ENCODE results near the gene PLEKHO1.
"Not testable (repeated sequence)": the region's sequence is repeated elsewhere in the genome, so short reads cannot be mapped to it uniquely, and the experiment has no call there.

PLEKHO1 gene, protein sequence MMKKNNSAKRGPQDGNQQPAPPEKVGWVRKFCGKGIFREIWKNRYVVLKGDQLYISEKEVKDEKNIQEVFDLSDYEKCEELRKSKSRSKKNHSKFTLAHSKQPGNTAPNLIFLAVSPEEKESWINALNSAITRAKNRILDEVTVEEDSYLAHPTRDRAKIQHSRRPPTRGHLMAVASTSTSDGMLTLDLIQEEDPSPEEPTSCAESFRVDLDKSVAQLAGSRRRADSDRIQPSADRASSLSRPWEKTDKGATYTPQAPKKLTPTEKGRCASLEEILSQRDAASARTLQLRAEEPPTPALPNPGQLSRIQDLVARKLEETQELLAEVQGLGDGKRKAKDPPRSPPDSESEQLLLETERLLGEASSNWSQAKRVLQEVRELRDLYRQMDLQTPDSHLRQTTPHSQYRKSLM

DNA sequence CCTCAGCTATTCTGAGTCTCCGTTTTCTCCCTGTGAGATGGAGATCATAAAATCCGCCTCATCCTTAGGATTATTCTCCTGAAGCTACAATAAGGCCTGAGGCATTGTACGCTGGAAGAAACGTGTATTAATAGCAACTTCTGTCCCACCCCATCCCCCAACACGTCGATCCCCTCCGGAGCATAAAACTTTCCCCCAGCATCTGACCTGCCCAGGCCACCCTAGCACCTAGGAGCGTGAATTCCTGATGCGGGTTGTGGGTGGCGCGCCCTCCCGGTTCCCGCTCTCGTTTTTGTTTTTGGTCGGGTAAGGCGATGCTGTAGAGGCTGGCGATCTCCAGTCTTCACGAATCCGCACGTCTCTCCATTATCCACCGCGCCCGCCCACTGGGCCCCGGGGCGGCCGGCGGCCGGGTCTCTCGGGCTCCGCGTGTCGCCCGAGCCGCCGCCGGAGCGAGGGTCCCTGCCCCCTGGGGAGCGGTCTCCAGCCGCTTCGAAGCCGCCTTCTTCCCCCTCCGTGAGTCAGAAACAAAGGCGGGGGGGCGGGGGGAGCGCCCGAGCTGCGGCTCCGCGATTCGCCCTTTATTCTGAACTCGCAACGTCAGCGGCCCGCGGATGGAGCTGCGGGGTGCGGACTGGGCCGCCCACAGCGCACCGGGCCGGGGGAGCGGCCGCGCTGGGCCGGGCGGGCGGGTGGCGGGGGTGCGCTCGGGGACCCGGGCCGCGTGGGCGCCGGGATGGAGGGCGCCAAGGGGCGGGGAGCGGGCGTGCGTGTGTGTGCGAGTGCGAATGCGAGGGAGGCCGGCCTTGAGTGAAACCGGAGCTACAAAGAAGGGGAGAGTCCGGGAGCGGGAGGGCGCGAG is at the start of gene PLEKHO1:
Gene PLEKHO1 (plus strand): TSS at position 646 of the 862 bp plus-strand sequence. CDS start 342 bp downstream, outside the sequence.
- peak; percentile 47 to 72 (median 56) for DNase-seq (ENCODE audit: low read depth in 3 of 3)

DNA sequence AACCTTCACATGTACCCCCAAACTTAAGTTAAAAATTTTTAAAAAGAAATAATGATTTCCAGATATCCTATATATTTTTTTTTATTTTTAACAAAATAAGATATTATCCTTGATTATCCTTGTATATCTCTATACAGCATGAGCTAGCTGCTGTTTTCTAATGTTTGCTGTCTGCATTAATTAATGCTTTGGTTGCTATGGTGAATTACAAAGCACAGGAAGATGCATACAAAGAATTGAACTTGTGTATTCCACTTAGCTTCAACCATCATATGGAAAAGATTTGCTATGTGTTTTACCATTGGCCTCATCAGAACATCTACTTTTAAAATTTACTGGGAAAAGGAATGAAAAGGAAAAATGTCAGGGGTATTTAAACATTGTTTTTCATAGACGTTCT is 46.7 kb upstream of the PLEKHO1 start:
- no peak for DNase-seq (ENCODE audit: low read depth in 3 of 3)

DNA sequence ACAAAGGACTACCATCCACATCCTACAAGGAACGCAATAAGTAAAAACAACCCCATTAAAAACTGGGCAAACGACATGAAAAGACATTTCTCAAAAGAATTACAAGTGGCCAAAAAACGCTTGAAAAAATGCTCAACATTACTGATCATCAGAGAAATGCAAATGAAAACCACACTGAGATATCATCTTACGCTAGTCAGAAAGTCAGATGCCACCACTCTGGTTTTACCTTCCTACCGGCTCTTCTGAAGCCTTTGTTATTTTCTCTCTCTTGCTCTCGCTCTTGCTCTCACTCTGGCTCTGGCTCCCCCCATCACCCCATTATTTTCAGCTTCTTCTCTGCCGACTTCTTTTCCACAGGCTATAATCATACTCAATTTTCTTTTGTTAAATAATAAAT is 43.4 kb upstream of the PLEKHO1 start:
- DNase-seq (ENCODE audit: low read depth in 3 of 3) = no peak

DNA sequence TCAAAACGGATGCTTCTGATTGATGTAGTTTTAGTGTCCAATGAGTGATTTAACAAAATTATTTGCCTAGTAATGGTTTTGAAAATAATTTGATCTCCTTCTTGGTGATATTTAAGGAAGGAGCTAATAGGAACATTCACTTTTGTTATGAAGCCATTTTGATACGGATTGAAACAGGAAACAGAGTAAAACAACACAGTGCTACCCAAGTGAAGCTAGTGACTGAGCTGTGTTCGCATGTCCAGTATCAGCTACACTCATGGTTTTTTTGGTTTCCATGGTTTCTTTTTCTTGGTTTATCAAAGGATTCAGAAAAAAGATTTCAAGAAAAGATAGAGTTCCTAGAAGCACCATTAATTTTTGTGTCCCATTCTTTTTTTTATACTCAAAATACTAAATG is 40.1 kb upstream of the PLEKHO1 start:
- DNase-seq (ENCODE audit: low read depth in 3 of 3) = no peak

GRCh38 chr1:150110116-150110515 is 39.6 kb upstream of the PLEKHO1 start:
- DNase-seq (ENCODE audit: low read depth in 3 of 3) = no peak

- no peak for DNase-seq (ENCODE audit: low read depth in 3 of 3)
These were observed 38.0 kb upstream of the PLEKHO1 start for GRCh38 chr1:150111670-150112069.

GRCh38 chr1:150115121-150115520 is 34.6 kb upstream of the PLEKHO1 start:
- no peak for DNase-seq (ENCODE audit: low read depth in 3 of 3)

DNA sequence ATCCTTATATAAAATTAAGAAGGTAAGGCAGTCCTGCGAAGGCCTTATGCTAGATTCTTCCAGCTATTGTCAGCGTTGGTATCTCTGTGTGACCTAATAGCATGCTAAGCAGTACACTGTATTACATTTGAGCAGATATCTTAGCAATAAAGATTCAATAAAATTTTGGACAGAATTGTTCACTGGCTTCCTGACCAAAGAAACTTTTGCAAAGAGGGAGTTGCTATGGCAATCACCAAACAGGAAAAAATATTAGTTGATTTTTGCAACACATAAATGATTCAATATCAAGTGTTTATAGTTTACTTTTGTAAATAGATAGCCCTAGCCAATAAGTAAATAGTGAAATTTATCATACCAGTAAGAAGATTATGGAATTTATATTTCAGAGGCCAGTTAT is 31.0 kb upstream of the PLEKHO1 start:
- DNase-seq (ENCODE audit: low read depth in 3 of 3) = no peak

- DNase-seq (ENCODE audit: low read depth in 3 of 3) = no peak
These were observed 28.4 kb upstream of the PLEKHO1 start for GRCh38 chr1:150121236-150121862.

DNA sequence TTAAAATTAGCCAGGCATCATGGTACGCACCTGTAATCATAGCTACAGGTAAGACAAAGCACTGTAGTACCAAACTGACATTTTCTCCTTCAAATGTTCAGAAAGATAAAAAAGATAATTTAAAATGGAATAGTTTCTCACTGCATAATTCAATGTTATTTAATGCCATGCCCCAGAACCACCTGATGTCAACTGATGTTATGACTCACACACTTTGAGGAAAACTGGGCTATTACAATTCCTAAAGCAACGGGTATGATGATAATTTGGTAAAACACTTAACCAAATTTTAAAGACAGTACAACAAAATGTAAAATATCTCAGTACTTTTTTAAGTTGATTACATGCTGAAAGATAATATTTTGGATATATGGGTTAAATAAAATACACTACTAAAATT is 22.9 kb upstream of the PLEKHO1 start:
- no peak for DNase-seq (ENCODE audit: low read depth in 3 of 3)

GRCh38 chr1:150127464-150127863 is 22.3 kb upstream of the PLEKHO1 start:
- DNase-seq (ENCODE audit: low read depth in 3 of 3) = no peak

GRCh38 chr1:150127868-150128267 is 21.8 kb upstream of the PLEKHO1 start:
- no peak for DNase-seq (ENCODE audit: low read depth in 3 of 3)

GRCh38 chr1:150132372-150132771 is 17.3 kb upstream of the PLEKHO1 start:
- no peak for DNase-seq (ENCODE audit: low read depth in 3 of 3)

- DNase-seq (ENCODE audit: low read depth in 3 of 3) = no peak
These were observed 15.2 kb upstream of the PLEKHO1 start for GRCh38 chr1:150134537-150134936.

DNA sequence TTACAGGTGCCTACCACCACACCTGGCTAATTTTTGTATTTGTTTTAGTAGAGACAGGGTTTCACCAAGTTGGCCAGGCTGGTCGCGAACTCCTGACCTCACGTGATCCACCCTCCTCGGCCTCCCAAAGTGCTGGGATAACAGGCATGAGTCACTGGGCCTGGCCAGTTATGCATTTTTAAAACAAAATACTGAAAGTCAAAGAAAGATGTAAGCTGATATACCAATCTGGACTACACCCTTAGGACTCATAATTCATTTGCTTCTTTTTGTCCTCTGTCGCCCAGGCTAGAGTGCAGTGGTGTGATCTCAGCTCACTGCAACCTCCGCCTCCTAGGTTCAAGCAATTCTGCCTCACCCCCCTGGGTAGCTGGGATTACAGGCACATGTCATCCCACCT is 14.3 kb upstream of the PLEKHO1 start:
- not testable (repeated sequence) for DNase-seq (ENCODE audit: low read depth in 3 of 3)

GRCh38 chr1:150138044-150138443 is 11.7 kb upstream of the PLEKHO1 start:
- no peak for DNase-seq (ENCODE audit: low read depth in 3 of 3)

DNA sequence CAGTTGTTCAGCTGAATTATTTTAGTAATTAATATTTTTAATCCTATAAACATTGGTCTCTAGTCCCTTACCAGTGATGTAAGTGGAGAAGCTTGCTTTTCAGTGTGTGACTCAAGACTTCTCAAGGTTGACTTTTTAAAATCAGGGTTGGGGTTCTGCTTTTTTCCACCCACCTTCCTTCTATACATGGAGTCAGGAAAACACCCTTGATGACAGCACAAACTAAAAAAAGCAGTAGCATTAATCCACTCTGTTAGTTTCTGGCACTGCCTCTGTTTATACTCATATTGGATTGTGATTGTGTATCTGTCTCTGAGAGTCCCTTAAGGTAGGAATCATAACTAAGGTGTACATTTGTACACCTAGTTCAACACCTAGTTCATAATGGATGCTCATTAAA is 8.3 kb upstream of the PLEKHO1 start:
- DNase-seq (ENCODE audit: low read depth in 3 of 3) = no peak

DNA sequence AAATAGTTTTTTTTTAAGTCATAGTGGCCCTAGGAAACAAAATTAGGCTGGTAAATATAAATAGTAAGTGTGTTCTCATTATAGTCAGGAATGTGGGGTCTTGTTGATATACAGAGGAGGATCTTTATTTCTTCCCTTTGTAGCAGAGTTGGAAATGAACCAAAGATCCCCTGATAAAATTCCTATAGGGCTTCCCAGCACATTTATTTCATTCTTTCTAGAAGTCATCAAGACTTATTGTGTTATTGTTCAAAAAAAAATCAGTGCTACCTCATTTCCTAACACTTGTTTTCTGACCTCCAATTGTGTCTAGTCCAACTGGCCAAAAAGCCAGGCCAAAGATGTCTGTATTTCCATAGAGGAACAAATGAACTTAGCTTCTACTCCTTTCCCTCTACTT is 7.6 kb upstream of the PLEKHO1 start:
- DNase-seq (ENCODE audit: low read depth in 3 of 3) = no peak

GRCh38 chr1:150144606-150145005 is 5.1 kb upstream of the PLEKHO1 start:
- DNase-seq (ENCODE audit: low read depth in 3 of 3) = no peak

DNA sequence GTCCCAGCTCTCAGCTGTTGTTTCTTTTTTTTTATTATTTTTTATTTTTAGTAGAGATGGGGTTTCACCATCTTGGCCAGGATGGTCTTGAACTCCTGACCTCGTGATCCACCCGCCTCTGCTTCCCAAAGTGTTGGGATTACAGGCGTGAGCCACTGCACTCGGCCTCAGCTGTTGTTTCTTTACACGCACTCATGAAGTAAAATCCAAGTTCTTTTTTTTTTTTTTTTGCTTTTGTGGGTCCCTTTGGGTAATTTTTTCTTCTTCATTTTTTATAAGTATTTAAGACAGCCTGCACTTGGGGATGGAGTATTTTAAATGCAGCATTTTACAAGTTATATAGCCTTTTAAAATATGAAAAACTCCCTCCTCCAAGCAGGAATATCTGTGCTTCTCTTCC is 3.7 kb upstream of the PLEKHO1 start:
- DNase-seq (ENCODE audit: low read depth in 3 of 3) = not testable (repeated sequence)

DNA sequence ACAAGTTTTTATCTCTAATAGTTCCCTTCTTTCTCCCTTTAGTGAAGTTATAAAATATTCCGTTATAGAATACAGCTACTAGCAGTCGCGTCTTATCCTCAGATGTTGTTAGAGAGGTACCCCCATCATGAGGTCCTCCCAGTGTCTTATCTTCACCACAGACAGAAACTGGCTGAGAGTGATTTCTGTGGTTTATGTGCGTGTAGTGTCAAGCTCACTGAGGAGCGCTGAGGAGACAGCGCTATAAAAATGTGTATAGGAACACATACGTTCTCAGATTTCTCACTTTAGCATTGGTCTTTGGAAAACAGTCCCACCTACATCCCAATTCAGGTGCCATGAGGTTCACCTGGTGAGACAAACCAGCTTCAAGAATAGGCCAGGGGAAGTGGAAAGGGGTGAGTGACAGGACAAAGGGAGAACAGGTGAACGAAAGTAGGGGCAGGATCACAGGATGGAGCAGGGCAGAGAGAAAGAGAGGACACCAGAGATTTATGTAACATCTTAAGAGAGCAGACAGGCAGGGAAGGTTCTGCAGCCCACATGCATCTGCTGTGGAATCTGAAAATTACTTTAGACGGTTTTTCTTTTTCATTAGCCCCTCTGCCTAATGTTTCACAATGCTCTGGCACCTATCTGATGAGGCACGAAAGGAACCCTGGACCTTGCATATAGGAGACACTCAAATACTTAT is 2.7 kb upstream of the PLEKHO1 start:
- DNase-seq (ENCODE audit: low read depth in 3 of 3) = no peak

DNA sequence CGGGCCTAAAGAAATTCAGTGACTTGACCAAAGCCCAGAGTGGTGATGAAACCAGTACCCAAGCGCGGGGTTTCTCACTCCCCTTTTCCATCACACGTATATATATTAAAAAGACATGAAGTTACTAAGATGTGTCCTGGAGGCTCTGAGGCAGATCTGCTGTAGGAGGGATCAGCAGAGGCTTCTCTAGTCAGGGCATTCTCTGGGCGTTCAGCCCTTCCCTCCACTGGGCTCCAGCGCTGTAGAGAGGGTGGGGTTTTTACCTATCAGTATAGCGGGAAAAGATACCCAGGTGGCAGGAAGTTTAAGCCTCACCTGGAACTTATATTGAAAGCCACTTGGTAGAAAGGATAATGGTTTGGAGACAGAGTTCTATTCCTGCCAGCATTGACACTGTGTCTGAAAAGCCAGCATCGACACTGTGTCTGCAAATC is 862 bp upstream of the PLEKHO1 start:
- DNase-seq (ENCODE audit: low read depth in 3 of 3) = no peak
